ENCODE measurements around the gene ZNF71. TPM values are rescaled to one million over a fixed set of nuclear protein-coding genes. Genes with fewer than 3 reads are reported as not detected.

Gene ZNF71
- polyA plus RNA-seq: 10 to 100 TPM in 2 of 3 donors, 1 to 10 TPM in 1; 8.0 to 12.3 (median 12.3) TPM

GRCh38 chr19:56594783-56595547 lies at the start of gene ZNF71:
Gene ZNF71 (plus strand): TSS chr19:56595302. CDS start chr19:56601559, 6,257 bp downstream.
- peaks cover 7 to 22% (median 7%) of the 10 kb centered on the region in 3 donors for H3K36me3 Mint-ChIP-seq
- H3K9me3 Mint-ChIP-seq: peaks cover 0 to 8% (median 3%) of the 10 kb centered on the region in 6 donors
- H3K4me3 Mint-ChIP-seq: peak within 1 kb of the TSS; percentile 82 to 94 (median 92)
- peaks cover 19 to 30% of the 10 kb centered on the region in 2 donors for H3K4me1 Mint-ChIP-seq
- peak; percentile 79 to 85 (median 82) for DNase-seq
- H3K27ac Mint-ChIP-seq: peak within 1 kb of the TSS; percentile 36 to 90 (median 84)
- peaks cover 1 to 6% (median 2%) of the 10 kb centered on the region in 3 donors for H3K27me3 Mint-ChIP-seq (ENCODE audit: low read depth in 3 of 3)

GRCh38 chr19:56547535-56547934 lies 47.6 kb upstream of the ZNF71 start:
- peaks cover 34 to 77% (median 68%) of the 10 kb centered on the region in 3 donors for H3K36me3 Mint-ChIP-seq
- peaks cover 29 to 89% (median 66%) of the 10 kb centered on the region in 6 donors for H3K9me3 Mint-ChIP-seq

GRCh38 chr19:56554272-56554869 lies 40.7 kb upstream of the ZNF71 start:
- no peak for DNase-seq
- peaks cover 45 to 67% (median 59%) of the 10 kb centered on the region in 3 donors for H3K36me3 Mint-ChIP-seq
- H3K4me3 Mint-ChIP-seq: no peak overlapping the region
- H3K27me3 Mint-ChIP-seq (ENCODE audit: low read depth in 3 of 3): peaks cover 0 to 6% (median 2%) of the 10 kb centered on the region in 3 donors
- peaks cover 46 to 92% (median 83%) of the 10 kb centered on the region in 6 donors for H3K9me3 Mint-ChIP-seq
- no peaks in the 10 kb centered on the region for H3K4me1 Mint-ChIP-seq
- no peak overlapping the region for H3K27ac Mint-ChIP-seq

More at GRCh38 chr19:56547535-56547934, 47.6 kb upstream of the ZNF71 start:
- Mint-ChIP-seq H3K4me1 (no peaks in the 10 kb centered on the region), H3K27me3 (ENCODE audit: low read depth in 3 of 3) (no peaks in the 10 kb centered on the region), H3K27ac (no peak overlapping the region), H3K4me3 (no peak overlapping the region)
- DNase-seq: no peak

- DNase-seq: no peak
- H3K4me1 Mint-ChIP-seq: peaks cover 11 to 13% of the 10 kb centered on the region in 2 donors
- peaks cover 19 to 22% (median 22%) of the 10 kb centered on the region in 3 donors for H3K36me3 Mint-ChIP-seq
- no peak overlapping the region for H3K27ac Mint-ChIP-seq
- peaks cover 44 to 95% (median 89%) of the 10 kb centered on the region in 6 donors for H3K9me3 Mint-ChIP-seq
- peaks cover 3 to 5% (median 4%) of the 10 kb centered on the region in 3 donors for H3K27me3 Mint-ChIP-seq (ENCODE audit: low read depth in 3 of 3)
- H3K4me3 Mint-ChIP-seq: no peak overlapping the region
Measured at GRCh38 chr19:56562766-56563165, 32.3 kb upstream of the ZNF71 start.

- Mint-ChIP-seq H3K9me3 (peaks cover 34 to 88% (median 76%) of the 10 kb centered on the region in 6 donors), H3K36me3 (peaks cover 40 to 52% (median 41%) of the 10 kb centered on the region in 3 donors), H3K4me1 (peaks cover 16 to 19% of the 10 kb centered on the region in 2 donors), H3K4me3 (peak overlapping the region; percentile 95 to 99 (median 97)), H3K27me3 (ENCODE audit: low read depth in 3 of 3) (peaks cover 3 to 5% (median 4%) of the 10 kb centered on the region in 3 donors), H3K27ac (peak overlapping the region; percentile 79 to 94 (median 92))
- DNase-seq: no peak
Measured at GRCh38 chr19:56566904-56567273, 28.2 kb upstream of the ZNF71 start.

GRCh38 chr19:56567274-56568120 lies 27.6 kb upstream of the ZNF71 start, which contains the start of gene ZNF470:
Gene ZNF470 (plus strand): TSS chr19:56567468. CDS start chr19:56570312, 2,844 bp downstream.
- peaks cover 3 to 5% (median 4%) of the 10 kb centered on the region in 3 donors for H3K27me3 Mint-ChIP-seq (ENCODE audit: low read depth in 3 of 3)
- peaks cover 16 to 19% of the 10 kb centered on the region in 2 donors for H3K4me1 Mint-ChIP-seq
- peak within 1 kb of the TSS; percentile 95 to 99 (median 97) for H3K4me3 Mint-ChIP-seq
- H3K9me3 Mint-ChIP-seq: peaks cover 36 to 88% (median 73%) of the 10 kb centered on the region in 6 donors
- H3K36me3 Mint-ChIP-seq: peaks cover 42 to 52% (median 43%) of the 10 kb centered on the region in 3 donors
- peak within 1 kb of the TSS; percentile 79 to 94 (median 92) for H3K27ac Mint-ChIP-seq
- DNase-seq: peak; percentile 87 to 88 (median 87)

GRCh38 chr19:56572589-56572988 lies 22.5 kb upstream of the ZNF71 start:
- peaks cover 8 to 9% of the 10 kb centered on the region in 2 donors for H3K4me1 Mint-ChIP-seq
- peaks cover 52 to 92% (median 81%) of the 10 kb centered on the region in 6 donors for H3K9me3 Mint-ChIP-seq
- H3K4me3 Mint-ChIP-seq: no peak overlapping the region
- H3K27ac Mint-ChIP-seq: no peak overlapping the region
- H3K36me3 Mint-ChIP-seq: peaks cover 70 to 77% (median 74%) of the 10 kb centered on the region in 3 donors
- DNase-seq: no peak
- H3K27me3 Mint-ChIP-seq (ENCODE audit: low read depth in 3 of 3): peaks cover under 1 to 5% (median 5%) of the 10 kb centered on the region in 3 donors

- H3K9me3 Mint-ChIP-seq: peaks cover 44 to 94% (median 90%) of the 10 kb centered on the region in 6 donors
- no peaks in the 10 kb centered on the region for H3K4me1 Mint-ChIP-seq
- H3K4me3 Mint-ChIP-seq: no peak overlapping the region
- H3K36me3 Mint-ChIP-seq: peaks cover 68 to 78% (median 72%) of the 10 kb centered on the region in 3 donors
- H3K27ac Mint-ChIP-seq: no peak overlapping the region
- no peak for DNase-seq
- H3K27me3 Mint-ChIP-seq (ENCODE audit: low read depth in 3 of 3): peaks cover 0 to 5% (median 4%) of the 10 kb centered on the region in 3 donors
Measured at GRCh38 chr19:56573914-56574313, 21.2 kb upstream of the ZNF71 start.

- peaks cover 0 to 4% (median 2%) of the 10 kb centered on the region in 3 donors for H3K27me3 Mint-ChIP-seq (ENCODE audit: low read depth in 3 of 3)
- DNase-seq: no peak
- H3K4me1 Mint-ChIP-seq: no peaks in the 10 kb centered on the region
- no peak overlapping the region for H3K4me3 Mint-ChIP-seq
- no peak overlapping the region for H3K27ac Mint-ChIP-seq
- peaks cover 46 to 56% (median 54%) of the 10 kb centered on the region in 3 donors for H3K36me3 Mint-ChIP-seq
- peaks cover 57 to 98% (median 96%) of the 10 kb centered on the region in 6 donors for H3K9me3 Mint-ChIP-seq
Measured at GRCh38 chr19:56577719-56578602, 17.1 kb upstream of the ZNF71 start.

- Mint-ChIP-seq H3K36me3 (peaks cover 7 to 22% (median 7%) of the 10 kb centered on the region in 3 donors), H3K27ac (peak overlapping the region in 3 of 6 donors; percentile 51 to 81 (median 62)), H3K27me3 (ENCODE audit: low read depth in 3 of 3) (peaks cover 1 to 6% (median 2%) of the 10 kb centered on the region in 3 donors), H3K4me3 (peak overlapping the region; percentile 82 to 94 (median 92)), H3K4me1 (peaks cover 19 to 29% of the 10 kb centered on the region in 2 donors), H3K9me3 (peaks cover 0 to 9% (median 3%) of the 10 kb centered on the region in 6 donors)
- DNase-seq: no peak
Measured at GRCh38 chr19:56594446-56594782, 688 bp upstream of the ZNF71 start.

- Mint-ChIP-seq H3K4me1 (peaks cover 19 to 30% of the 10 kb centered on the region in 2 donors), H3K36me3 (peaks cover 9 to 25% (median 9%) of the 10 kb centered on the region in 3 donors), H3K27ac (peak overlapping the region in 5 of 6 donors; percentile 58 to 90 (median 89)), H3K27me3 (ENCODE audit: low read depth in 3 of 3) (peaks cover 1 to 6% (median 2%) of the 10 kb centered on the region in 3 donors), H3K4me3 (peak overlapping the region; percentile 82 to 94 (median 92)), H3K9me3 (peaks cover 0 to 7% (median 2%) of the 10 kb centered on the region in 6 donors)
- no peak for DNase-seq
Measured at GRCh38 chr19:56595548-56595899, 422 bp downstream of the ZNF71 start.

GRCh38 chr19:56596676-56597075 lies 1.6 kb downstream of the ZNF71 start:
- Mint-ChIP-seq H3K9me3 (peaks cover 2 to 8% (median 4%) of the 10 kb centered on the region in 6 donors), H3K27me3 (ENCODE audit: low read depth in 3 of 3) (peaks cover 0 to 4% (median 2%) of the 10 kb centered on the region in 3 donors), H3K4me3 (peak overlapping the region in 4 of 5 donors; percentile 89 to 94 (median 92)), H3K36me3 (peaks cover 21 to 37% (median 21%) of the 10 kb centered on the region in 3 donors), H3K4me1 (peaks cover 22 to 30% of the 10 kb centered on the region in 2 donors), H3K27ac (no peak overlapping the region)
- no peak for DNase-seq
